Stimulated activated CD8-positive, alpha-beta memory T cell treated with anti-CD3 and anti-CD28 coated beads, Interleukin-12 subunit alpha, Interleukin-12 subunit beta, amount 100 ng/mL, for 24 hours (primary cell): ENCODE measurements around the gene KCNAB2.
"Not testable (repeated sequence)": the region's sequence is repeated elsewhere in the genome, so short reads cannot be mapped to it uniquely, and the experiment has no call there.

Experiments used
- DNase-seq: peaks from one replicate; pipeline ENCODE4 v3.0.0-alpha.2; 2020; ENCODE audit errors: extremely low read depth

Gene KCNAB2

GRCh38 chr1:6010554-6010953 is 35.1 kb upstream of the KCNAB2 start:
- DNase-seq, result no peak

- no peak for DNase-seq
These were observed 34.3 kb upstream of the KCNAB2 start for GRCh38 chr1:6011161-6011945.

DNA sequence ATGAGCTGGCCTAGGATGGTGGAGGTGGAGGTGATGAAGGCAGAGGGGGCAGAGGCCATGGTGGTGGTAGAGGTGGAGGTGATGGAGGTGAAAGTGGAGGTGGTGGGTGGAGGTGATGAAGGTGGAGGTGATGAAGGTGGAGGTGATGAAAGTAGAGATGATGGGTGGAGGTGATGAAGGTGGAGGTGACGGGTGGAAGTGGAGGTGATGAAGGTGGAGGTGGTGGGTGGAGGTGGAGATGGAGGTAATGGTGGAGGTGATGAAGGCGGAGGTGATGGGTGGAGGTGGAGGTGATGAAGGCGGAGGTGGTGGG is 33.8 kb upstream of the KCNAB2 start:
- DNase-seq, result no peak

GRCh38 chr1:6012529-6013318 is 33.0 kb upstream of the KCNAB2 start:
- DNase-seq, result no peak

DNA sequence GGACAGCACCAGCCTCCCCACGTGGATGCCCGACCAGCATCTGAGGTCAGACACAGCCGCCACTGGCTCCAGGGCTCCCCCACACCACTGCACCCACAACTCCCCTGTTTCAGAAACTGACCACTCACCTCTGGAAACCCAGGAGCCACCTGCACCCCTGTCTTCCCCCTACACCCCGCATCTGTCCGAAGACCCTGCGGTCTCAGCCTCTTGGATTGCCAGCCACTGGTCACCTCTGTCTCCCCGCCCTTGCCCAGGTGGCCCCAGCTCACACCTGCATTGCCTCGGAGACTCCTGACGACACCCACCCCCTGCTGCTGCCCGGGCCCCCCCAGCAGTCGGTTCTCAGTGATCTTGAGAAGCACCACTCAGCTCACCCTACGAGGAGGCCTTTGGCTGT is 32.2 kb upstream of the KCNAB2 start:
- no peak for DNase-seq

DNA sequence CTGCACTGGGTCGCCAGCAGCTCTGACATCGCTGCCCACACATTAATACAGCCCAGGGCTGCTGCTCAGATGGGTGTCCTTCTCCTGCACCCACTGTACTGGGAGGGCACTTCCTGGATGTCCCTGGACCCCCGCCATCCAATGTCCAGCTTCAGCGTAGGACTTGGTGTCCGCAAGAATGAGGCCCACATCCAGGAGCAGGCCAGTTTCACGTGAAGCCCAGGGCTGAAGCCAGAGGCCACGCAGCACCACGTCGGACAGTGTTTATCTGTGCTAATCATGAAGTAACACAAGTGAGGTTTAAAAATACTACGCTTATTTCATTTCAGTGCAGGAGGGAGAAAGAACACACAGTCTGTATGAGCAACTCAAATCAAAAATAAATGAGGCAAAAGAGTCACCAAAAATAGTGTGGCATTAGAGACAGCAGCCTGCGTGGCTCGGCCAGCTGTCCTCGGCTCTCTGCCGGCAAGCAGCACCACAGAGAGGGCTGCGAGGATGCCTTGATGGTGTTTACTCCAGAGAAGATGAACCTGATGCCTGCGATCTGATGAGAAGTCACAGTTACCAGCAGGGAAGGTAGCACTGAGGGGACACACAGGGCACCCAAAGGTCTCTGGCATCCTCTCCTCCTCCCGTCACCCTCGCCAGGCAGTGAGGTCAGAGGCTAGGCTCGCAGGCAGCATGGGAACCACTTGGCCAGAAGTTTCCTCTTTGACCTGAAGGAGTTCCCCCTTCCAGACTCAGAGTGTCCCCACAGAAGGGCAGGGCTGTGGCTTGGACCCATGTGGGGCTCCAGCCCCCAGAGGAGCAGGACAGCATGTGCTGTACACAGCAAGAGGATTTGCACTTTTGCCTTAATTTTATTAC is 31.3 kb upstream of the KCNAB2 start:
- DNase-seq, result no peak

DNA sequence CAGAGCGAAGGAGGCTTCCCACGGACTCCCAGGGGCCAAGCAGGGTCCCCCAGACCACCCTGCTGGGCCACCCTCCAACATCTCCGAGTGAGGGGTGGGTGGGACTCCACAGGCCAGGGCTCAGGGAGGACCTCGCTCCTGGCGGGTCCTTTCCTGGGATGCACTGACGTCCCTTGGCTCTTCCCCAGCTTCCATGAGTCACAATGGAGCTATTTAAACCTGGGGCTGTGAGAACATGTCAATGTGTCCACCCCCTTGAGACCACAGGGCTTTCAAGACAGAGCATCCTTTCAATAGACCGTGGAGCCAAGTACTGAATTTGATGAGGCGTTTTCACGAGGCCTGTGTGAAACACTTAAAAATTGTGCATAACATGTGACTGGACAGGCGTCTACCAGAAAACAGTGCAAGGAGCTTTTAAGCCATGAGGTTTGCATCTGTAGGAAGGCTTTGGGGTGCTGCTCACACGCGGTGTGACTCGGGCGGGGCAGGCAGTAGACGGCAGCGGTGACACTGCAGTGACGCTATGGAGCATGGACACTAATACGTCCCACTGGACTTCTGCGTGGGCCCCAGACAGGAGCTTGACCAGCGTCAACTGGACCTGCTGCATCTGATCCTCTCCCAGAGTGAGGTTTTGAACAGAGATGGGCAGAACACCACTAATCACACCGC is 29.4 kb upstream of the KCNAB2 start:
- DNase-seq, result no peak

DNA sequence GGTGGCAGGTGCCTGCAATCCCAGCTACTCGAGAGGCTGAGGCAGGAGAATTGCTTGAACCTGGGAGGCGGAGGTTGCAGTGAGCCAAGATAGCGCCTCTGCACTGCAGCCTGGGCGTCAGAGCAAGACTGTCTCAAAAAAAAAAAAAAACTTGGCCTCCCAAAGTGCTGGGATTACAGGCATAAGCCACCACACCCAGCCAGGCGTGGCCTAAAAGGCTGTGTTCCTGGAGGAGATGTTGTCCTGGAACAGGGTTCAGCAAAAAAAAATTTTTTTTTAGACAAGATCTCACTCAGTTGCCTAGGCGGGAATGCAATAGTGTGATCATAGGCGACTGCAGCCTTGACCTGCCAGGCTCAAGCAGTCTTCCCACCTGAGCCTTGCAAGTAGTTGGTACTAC is 28.0 kb upstream of the KCNAB2 start:
- DNase-seq, result not testable (repeated sequence)

DNA sequence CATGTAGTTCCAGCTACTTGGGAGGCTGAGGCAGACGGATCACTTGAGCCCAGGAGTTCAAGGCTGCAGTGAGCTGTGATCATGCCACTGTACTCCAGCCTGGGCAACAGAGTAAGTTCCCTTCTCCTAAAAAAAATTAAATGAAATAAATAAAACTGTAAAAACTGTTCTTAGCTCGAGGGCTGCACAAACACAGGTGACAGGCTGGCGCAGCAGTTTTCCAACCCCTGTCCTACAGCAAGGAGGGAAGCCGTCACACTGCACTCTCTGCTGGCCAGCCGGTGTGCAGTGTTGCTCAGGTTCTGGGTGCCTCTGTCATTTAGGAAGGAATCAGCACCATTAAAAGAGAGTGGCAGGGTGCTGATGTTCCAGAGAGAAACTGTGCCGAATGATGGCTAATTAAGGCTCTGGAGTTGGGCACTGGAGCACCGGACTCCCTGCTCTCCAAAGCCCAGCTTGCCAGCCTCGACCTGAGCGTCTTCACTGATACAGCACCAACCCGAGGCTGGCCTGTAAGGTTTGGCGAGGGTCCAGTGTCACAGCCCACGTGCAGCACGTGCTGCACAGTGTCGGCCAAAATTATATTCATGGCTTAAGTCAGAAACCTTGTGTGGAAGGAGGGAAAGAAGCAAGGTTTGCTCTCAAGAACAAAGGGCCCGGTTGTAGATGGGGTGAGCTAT is 26.4 kb upstream of the KCNAB2 start:
- no peak for DNase-seq

GRCh38 chr1:6022193-6022592 is 23.5 kb upstream of the KCNAB2 start:
- DNase-seq, result no peak

DNA sequence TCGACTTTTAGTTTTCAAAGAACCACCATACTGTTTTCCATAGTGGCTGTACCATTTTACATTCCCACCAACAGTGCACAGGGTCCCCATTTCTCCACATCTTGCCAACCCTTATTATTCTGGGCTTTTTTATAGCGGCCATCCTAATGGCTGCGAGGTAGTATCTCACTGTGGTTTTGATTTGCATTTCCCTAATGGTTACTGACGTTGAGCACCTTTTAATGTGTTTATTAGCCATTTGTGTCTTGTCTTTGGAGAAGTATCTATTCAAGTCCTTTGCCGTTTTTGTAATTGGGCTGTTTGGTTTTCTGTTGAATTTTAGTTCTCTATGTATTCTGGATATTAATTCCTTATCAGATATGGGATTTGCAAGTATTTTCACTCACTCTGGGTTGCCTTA is 22.3 kb upstream of the KCNAB2 start:
- no peak for DNase-seq

DNA sequence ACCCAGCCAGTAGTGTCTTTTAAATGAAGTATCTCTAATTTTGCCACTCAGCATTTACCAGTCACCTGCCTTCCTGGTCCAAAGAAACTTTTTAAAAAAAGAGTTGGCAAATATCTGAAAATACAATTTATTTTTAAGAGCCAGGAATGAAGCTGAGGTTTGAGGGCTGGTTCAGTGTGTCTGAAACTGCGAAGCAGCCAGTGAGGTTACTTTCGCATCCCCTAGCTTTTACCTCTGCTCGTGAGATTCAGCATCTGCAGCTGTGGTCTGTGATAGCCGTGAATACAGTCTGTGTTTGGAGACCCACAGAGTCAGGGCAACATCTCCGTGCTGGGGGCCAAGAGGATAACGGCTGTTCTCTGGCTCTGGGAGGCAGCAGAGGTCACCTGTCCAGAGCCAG is 21.3 kb upstream of the KCNAB2 start:
- DNase-seq, result no peak

GRCh38 chr1:6025269-6026094 is 20.2 kb upstream of the KCNAB2 start:
- no peak for DNase-seq

DNA sequence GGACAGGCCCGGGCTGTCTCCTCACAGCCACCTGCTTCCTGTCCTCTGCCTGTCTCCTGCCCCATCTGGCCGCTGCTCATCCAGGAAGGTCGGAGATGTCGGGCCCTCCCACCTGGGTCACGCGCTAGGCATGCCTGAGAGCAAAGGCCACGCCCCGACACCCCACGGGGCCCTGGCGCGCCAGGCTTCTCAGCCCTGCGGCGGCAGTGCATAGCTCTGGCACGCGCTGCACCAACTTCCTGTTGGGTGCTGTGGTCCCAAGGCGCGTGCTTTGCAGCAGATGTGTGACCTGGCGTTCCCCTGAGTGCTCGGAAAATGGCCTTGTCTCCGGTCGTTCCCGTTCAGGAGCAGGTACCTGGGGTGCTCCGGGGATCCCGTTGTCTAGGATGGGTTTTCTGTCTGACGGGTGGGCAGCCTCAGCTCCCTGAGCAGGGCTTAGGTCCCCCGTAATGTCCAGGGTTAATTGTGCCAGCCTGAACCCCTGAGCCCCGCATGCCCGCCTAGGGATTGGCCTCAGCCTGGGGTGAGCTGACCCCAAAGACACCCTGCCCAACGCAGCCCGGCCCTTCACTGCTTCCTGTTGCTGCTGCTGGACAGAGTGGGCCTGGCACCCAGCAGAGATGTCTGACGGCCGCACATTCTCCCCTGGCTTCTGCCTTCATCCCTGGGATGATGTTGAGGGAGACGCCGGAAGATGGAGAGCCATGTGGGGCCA is 19.4 kb upstream of the KCNAB2 start:
- peak; percentile 90 for DNase-seq

DNA sequence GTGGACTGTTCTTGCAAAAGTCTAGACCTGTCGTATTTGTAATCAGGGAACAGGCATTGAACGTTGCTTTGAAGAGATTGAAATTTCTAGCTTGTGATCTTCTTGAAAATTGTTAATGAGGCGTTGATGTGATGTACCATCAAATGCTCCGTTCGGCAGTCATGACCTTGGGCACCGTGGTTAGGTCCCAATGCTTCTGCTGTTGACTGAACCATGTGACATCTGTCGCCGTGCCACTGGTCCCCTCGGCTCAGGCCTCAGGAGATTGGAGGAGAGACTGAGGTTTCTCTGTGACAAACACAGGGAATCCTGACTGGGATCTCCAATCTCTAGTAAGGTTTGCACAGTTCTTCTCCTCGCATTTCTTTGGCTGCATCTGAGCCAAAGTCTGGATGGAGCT is 18.1 kb upstream of the KCNAB2 start:
- no peak for DNase-seq

DNA sequence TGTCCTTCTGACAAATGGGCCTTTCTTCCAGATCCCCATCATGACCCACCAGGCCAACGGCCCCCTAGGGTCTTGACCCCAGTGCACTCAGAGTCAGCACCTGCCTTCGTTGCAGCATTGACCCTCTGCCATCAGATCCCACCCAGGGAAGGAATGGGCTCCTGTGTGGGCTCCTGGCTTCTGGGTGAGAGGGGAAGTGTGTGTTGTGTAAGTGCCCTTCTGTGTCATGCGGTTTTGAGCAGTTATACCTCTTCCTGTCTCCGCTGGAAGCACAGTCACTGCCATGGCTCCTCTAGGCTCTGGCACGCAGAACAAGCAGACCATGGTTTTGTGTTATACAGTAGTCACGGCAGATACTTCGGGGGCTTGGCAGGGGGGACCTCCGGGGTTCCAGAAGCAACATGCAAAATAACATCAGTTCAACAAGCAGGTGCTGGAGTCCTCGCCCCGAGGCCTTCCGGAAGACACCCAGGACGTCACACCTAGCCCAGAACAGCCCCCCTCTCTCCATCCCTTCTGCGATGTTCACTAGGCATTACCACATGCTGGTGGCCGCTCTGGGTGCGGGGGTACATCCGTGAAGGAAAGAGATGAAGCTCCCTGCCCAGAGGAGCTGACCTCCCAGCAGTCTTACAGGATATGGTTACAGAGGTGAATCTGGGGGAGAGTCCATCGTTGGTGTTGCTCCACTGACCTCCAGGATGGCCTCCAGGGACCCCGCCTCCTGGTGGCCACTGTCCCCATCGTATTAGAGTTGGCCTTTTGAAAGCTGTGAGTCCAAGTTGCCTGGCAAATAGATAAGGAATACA is 17.4 kb upstream of the KCNAB2 start:
- peak; percentile 30 for DNase-seq

DNA sequence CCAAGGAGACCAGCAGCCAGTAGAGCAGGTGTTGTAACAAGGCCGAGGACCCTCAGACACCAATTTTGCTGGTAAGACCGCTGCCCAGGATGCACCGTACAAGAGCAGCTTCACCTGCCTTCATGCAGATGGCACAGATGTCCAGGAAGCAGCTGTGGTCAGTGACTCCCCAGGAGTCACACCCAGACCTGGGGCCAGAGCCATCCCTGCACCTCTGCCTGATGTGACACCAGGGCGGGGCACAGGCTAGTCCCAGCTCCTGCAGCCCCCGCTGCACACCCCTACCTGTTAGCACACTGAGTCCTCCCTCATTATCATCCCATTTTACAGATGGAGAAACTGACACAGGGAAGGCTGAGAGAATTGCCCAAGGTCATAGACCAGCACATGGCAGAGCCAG is 16.3 kb upstream of the KCNAB2 start:
- DNase-seq, result no peak

DNA sequence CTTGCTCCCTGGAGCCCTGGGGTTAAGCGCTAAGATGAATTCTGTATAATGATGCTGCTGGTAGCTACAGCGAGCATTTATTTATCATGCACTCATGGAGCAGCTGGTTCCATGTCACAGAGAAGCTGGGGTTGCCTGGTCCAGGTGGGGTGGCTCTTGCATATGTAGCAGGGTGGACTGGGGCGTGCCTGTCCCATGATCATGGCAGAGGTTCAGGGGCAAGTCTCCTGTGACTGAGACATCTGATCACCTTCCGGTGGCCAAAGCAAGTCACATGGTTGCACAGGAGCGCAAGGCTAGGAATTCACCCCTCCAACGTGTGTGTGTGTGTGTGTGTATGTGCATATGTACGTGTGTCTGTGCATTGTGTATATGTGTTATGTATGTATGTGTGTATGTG is 15.6 kb upstream of the KCNAB2 start:
- no peak for DNase-seq
